Thyroid gland (tissue), 4 donors: ENCODE measurements around the gene PDZD7. TPM values are rescaled to one million over a fixed set of nuclear protein-coding genes. Genes with fewer than 3 reads are reported as not detected.

Source experiments
- DNase-seq, 2 donors: peaks; one replicate each; pipeline ENCODE4 v3.0.0-alpha.2; 2019
- H3K27ac ChIP-seq, 3 donors: fragments of 200-600 bp; sonication (generic); 1 replicate in 2 of 3; 2 replicates in 1 of 3; pipeline ENCODE4 v1.5.1; 2016 to 2019; ENCODE audit warnings: mild to moderate bottlenecking in 1 of 3, moderate library complexity in 1 of 3
- H3K27me3 ChIP-seq: fragments of 200-600 bp; sonication (generic); one replicate; pipeline ENCODE4 v1.5.1; 2019
- H3K36me3 ChIP-seq, 2 donors: fragments of 200-600 bp; sonication (generic); one replicate each; pipeline ENCODE4 v1.5.1; 2016 to 2019
- H3K4me1 ChIP-seq, 2 donors: fragments of 200-600 bp; sonication (generic); one replicate each; pipeline ENCODE4 v1.5.1; 2017 to 2019
- H3K4me3 ChIP-seq, 3 donors: fragments of 200-600 bp; sonication (generic); replicated peaks in 1 of 3; 1 replicate in 2 of 3; 2 replicates in 1 of 3; pipeline ENCODE4 v1.5.1; 2016; ENCODE audit warnings: mild to moderate bottlenecking in 1 of 3
- H3K9me3 ChIP-seq: fragments of 200-600 bp; sonication (generic); one replicate; pipeline ENCODE4 v1.5.1; 2017
- CTCF ChIP-seq, 6 experiments: fragments of 200-600 bp in 3 of 6; fragments of 450-650 bp in 3 of 6; sonication (generic) in 3 of 6; IDR thresholded peaks; one replicate each; pipeline ENCODE4 v1.5.1; 2016 to 2019; ENCODE audit warnings: antibody characterized with exemption in 6 of 6, mild to moderate bottlenecking in 2 of 6, inconsistent platforms in 1 of 6, moderate library complexity in 1 of 6
- POLR2A ChIP-seq, 2 donors: fragments of 450-650 bp; IDR thresholded peaks; one replicate each; pipeline ENCODE4 v1.6.1; 2017; ENCODE audit warnings: antibody characterized with exemption in 2 of 2, mild to moderate bottlenecking in 2 of 2, moderate library complexity in 1 of 2
- WGBS, 2 donors: methylation state at CpG; one replicate each; pipeline ENCODE4 v1.1.5; 2017; 5-methylcytosine and 5-hydroxymethylcytosine counted together
- intact Hi-C: fragments of 100-400 bp; cut with DNase I; formaldehyde crosslinking; loops from one replicate; pipeline ENCODE4 v1.15.1; 2023
- total RNA-seq, 4 donors: library from RNA; depleted of rRNA; stranded (reverse); fragments of >200 nt; gene quantifications; one replicate each; pipeline ENCODE4 v1.2.3, GENCODE V29; 2016

PDZD7 gene
- total RNA-seq, 4 donors from 2014 or later: 0.24 to 1.1 (median 0.69) TPM

GRCh38 chr10:101001659-101002035 is 29.3 kb downstream of the PDZD7 start:
- Histone ChIP-seq H3K27ac (peak overlapping the region; percentile 50 to 99 (median 99)), H3K27me3 (no peaks in the 10 kb centered on the region), H3K4me1 (peaks cover 23 to 34% of the 10 kb centered on the region in 2 donors), H3K9me3 (no peaks in the 10 kb centered on the region), H3K36me3 (peaks cover 28% of the 10 kb centered on the region in 2 donors), H3K4me3 (peak overlapping the region in 1 of 3 donors; percentile 2)
- DNase-seq: no peak
- intact Hi-C loops: no loop called here
- TF ChIP-seq POLR2A (IDR thresholded peaks at IDR 0.05): no peak
- no peak for TF ChIP-seq CTCF (IDR thresholded peaks at IDR 0.05)
- 54 to 64% methylated on average over 2 to 4 of the region's 5 CpGs for WGBS, 2 donors

DNA sequence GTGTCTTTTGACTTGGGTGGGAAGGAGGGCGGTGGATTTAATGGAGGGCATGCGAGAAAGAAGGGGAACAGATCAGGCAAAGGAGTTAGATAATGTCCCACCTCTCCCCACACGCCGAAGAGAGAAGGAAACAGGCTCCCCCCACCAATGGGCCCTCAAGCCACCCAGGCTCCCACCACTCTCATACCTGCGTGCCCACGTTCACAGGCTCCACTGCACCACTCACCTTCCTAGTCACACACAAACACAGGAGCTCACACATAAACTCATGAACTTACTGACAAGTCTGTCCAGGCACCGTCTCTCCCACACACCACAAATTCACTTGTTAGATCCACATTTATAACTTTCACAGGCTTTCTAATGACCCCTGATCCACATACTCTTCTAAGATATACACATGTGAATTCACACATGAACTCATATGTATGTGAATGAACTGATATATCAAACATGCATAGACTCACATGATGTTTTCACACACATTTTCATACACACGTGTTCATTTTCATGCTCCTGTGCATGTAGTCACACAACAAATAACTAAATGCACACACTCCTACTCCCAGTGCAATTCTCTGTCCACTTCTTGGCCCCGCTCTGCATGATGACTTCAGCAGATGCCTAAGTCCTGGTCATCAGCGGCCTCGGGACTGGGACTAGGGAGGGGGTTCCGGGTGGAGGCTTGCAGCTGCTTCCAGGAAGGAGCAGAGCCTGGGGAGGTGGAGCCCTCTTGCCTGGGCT is 29.8 kb downstream of the PDZD7 start:
- Histone ChIP-seq H3K27me3 (no peaks in the 10 kb centered on the region), H3K4me1 (peaks cover 29 to 39% of the 10 kb centered on the region in 2 donors), H3K36me3 (peaks cover 23% of the 10 kb centered on the region in 2 donors), H3K27ac (peak overlapping the region; percentile 92 to 99 (median 99)), H3K4me3 (peak overlapping the region in 1 of 3 donors; percentile 62), H3K9me3 (no peaks in the 10 kb centered on the region)
- TF ChIP-seq CTCF (IDR thresholded peaks at IDR 0.05) (no peak), POLR2A (IDR thresholded peaks at IDR 0.05) (peak in 1 of 2 donors; percentile 51)
- DNase-seq: peak; percentile 74 to 78
- WGBS, 2 donors: 37 to 39% methylated on average over 11 to 12 of the region's 12 CpGs
- intact Hi-C loops: no loop called here

- intact Hi-C loops: no loop called here
- peaks cover 15% of the 10 kb centered on the region in 2 donors for H3K36me3 ChIP-seq
- TF ChIP-seq CTCF (IDR thresholded peaks at IDR 0.05) (no peak), POLR2A (IDR thresholded peaks at IDR 0.05) (peak in 1 of 2 donors; percentile 17)
- H3K27me3 ChIP-seq: no peaks in the 10 kb centered on the region
- no peaks in the 10 kb centered on the region for H3K9me3 ChIP-seq
- H3K4me1 ChIP-seq: peaks cover 29 to 39% of the 10 kb centered on the region in 2 donors
- peak overlapping the region; percentile 52 to 68 (median 62) for H3K4me3 ChIP-seq
- DNase-seq: peak; percentile 70 to 80
- 0 to 10% methylated on average over 11 to 19 of the region's 19 CpGs for WGBS, 2 donors
- peak overlapping the region; percentile 92 to 99 (median 99) for H3K27ac ChIP-seq
Observed at GRCh38 chr10:101000127-101000914, 30.6 kb downstream of the PDZD7 start.

GRCh38 chr10:100999742-101000126 is 31.2 kb downstream of the PDZD7 start, which contains the start of gene LZTS2:
LZTS2 (plus strand) TSS chr10:100999808; CDS start chr10:101002539, 2,731 bp downstream.
- peaks cover 10 to 13% of the 10 kb centered on the region in 2 donors for H3K36me3 ChIP-seq
- 0% methylated on average over 3 to 7 of the region's 44 CpGs for WGBS, 2 donors
- no peak for DNase-seq
- H3K4me1 ChIP-seq: peaks cover 29 to 39% of the 10 kb centered on the region in 2 donors
- H3K9me3 ChIP-seq: no peaks in the 10 kb centered on the region
- no peaks in the 10 kb centered on the region for H3K27me3 ChIP-seq
- intact Hi-C loops: no loop called here
- TF ChIP-seq CTCF (IDR thresholded peaks at IDR 0.05): peak in 1 of 6 experiments; percentile 6
- no peak for TF ChIP-seq POLR2A (IDR thresholded peaks at IDR 0.05)
- H3K4me3 ChIP-seq: peak within 1 kb of the TSS; percentile 52 to 81 (median 62)
- H3K27ac ChIP-seq: peak within 1 kb of the TSS; percentile 99 to 100 (median 99)
